Measurements from ENCODE around the gene ETHE1.

ETHE1 gene

GRCh38 chr19:43502419-43502976 lies 24.5 kb downstream of the ETHE1 start:
- DNase-seq (ENCODE audit: low spot score in 2 of 2): no peak
- Histone ChIP-seq H3K36me3 (replicated peaks) (no peaks in the 10 kb centered on the region; the same call in 1 of the 2 replicates), H3K4me3 (no peak overlapping the region), H3K4me1 (no peaks in the 10 kb centered on the region), H3K27me3 (ENCODE audit: low read depth) (no peaks in the 10 kb centered on the region), H3K9me3 (no peaks in the 10 kb centered on the region)
- in situ Hi-C loops (cut with MboI; ENCODE audit: low sequenced_read_pairs): no loop called here

GRCh38 chr19:43501661-43502418 lies 25.2 kb downstream of the ETHE1 start:
- H3K9me3 ChIP-seq: no peaks in the 10 kb centered on the region
- H3K4me3 ChIP-seq: no peak overlapping the region
- in situ Hi-C loops (cut with MboI; ENCODE audit: low sequenced_read_pairs): no loop called here
- no peaks in the 10 kb centered on the region; the same call in 1 of the 2 replicates for H3K36me3 ChIP-seq (replicated peaks)
- no peak for DNase-seq (ENCODE audit: low spot score in 2 of 2)
- no peaks in the 10 kb centered on the region for H3K4me1 ChIP-seq
- no peaks in the 10 kb centered on the region for H3K27me3 ChIP-seq (ENCODE audit: low read depth)

GRCh38 chr19:43499042-43499441 lies 28.0 kb downstream of the ETHE1 start:
- H3K9me3 ChIP-seq: no peaks in the 10 kb centered on the region
- H3K36me3 ChIP-seq (replicated peaks): no peaks in the 10 kb centered on the region; the same call in 1 of the 2 replicates
- in situ Hi-C loops (cut with MboI; ENCODE audit: low sequenced_read_pairs): no loop called here
- no peak overlapping the region for H3K4me3 ChIP-seq
- DNase-seq (ENCODE audit: low spot score in 2 of 2): no peak
- H3K4me1 ChIP-seq: no peaks in the 10 kb centered on the region
- H3K27me3 ChIP-seq (ENCODE audit: low read depth): no peaks in the 10 kb centered on the region

GRCh38 chr19:43498233-43498842 lies 28.7 kb downstream of the ETHE1 start:
- DNase-seq (ENCODE audit: low spot score in 2 of 2): no peak
- no peak overlapping the region for H3K4me3 ChIP-seq
- H3K4me1 ChIP-seq: no peaks in the 10 kb centered on the region
- no peaks in the 10 kb centered on the region; the same call in 1 of the 2 replicates for H3K36me3 ChIP-seq (replicated peaks)
- in situ Hi-C loops (cut with MboI; ENCODE audit: low sequenced_read_pairs): no loop called here
- no peaks in the 10 kb centered on the region for H3K9me3 ChIP-seq
- no peaks in the 10 kb centered on the region for H3K27me3 ChIP-seq (ENCODE audit: low read depth)

- no peak overlapping the region for H3K4me3 ChIP-seq
- H3K4me1 ChIP-seq: no peaks in the 10 kb centered on the region
- no peaks in the 10 kb centered on the region for H3K27me3 ChIP-seq (ENCODE audit: low read depth)
- no peak for DNase-seq (ENCODE audit: low spot score in 2 of 2)
- in situ Hi-C loops (cut with MboI; ENCODE audit: low sequenced_read_pairs): no loop called here
- H3K9me3 ChIP-seq: no peaks in the 10 kb centered on the region
- H3K36me3 ChIP-seq (replicated peaks): no peaks in the 10 kb centered on the region; the same call in 1 of the 2 replicates
Measured at GRCh38 chr19:43496960-43497359, 30.0 kb downstream of the ETHE1 start.

- H3K9me3 ChIP-seq: no peaks in the 10 kb centered on the region
- in situ Hi-C loops (cut with MboI; ENCODE audit: low sequenced_read_pairs): no loop called here
- no peaks in the 10 kb centered on the region for H3K4me1 ChIP-seq
- no peaks in the 10 kb centered on the region for H3K36me3 ChIP-seq (replicated peaks)
- H3K27me3 ChIP-seq (ENCODE audit: low read depth): no peaks in the 10 kb centered on the region
- H3K4me3 ChIP-seq: no peak overlapping the region
- DNase-seq (ENCODE audit: low spot score in 2 of 2): no peak
Measured at GRCh38 chr19:43495082-43495481, 31.9 kb downstream of the ETHE1 start.

GRCh38 chr19:43490759-43491158 lies 36.2 kb downstream of the ETHE1 start:
- in situ Hi-C loops (cut with MboI; ENCODE audit: low sequenced_read_pairs): no loop called here
- DNase-seq (ENCODE audit: low spot score in 2 of 2): no peak

GRCh38 chr19:43489979-43490599 lies 36.9 kb downstream of the ETHE1 start:
- Histone ChIP-seq H3K36me3 (replicated peaks) (no peaks in the 10 kb centered on the region), H3K27me3 (ENCODE audit: low read depth) (no peaks in the 10 kb centered on the region), H3K4me3 (no peak overlapping the region), H3K4me1 (no peaks in the 10 kb centered on the region), H3K9me3 (no peaks in the 10 kb centered on the region)
- in situ Hi-C loops (cut with MboI; ENCODE audit: low sequenced_read_pairs): no loop called here
- DNase-seq (ENCODE audit: low spot score in 2 of 2): no peak

More at GRCh38 chr19:43490759-43491158, 36.2 kb downstream of the ETHE1 start:
- Histone ChIP-seq H3K36me3 (replicated peaks) (no peaks in the 10 kb centered on the region), H3K27me3 (ENCODE audit: low read depth) (no peaks in the 10 kb centered on the region), H3K9me3 (no peaks in the 10 kb centered on the region), H3K4me1 (no peaks in the 10 kb centered on the region), H3K4me3 (no peak overlapping the region)

GRCh38 chr19:43489310-43489709 lies 37.7 kb downstream of the ETHE1 start:
- Histone ChIP-seq H3K4me3 (no peak overlapping the region), H3K27me3 (ENCODE audit: low read depth) (no peaks in the 10 kb centered on the region), H3K9me3 (no peaks in the 10 kb centered on the region), H3K4me1 (no peaks in the 10 kb centered on the region), H3K36me3 (replicated peaks) (no peaks in the 10 kb centered on the region)
- no peak for DNase-seq (ENCODE audit: low spot score in 2 of 2)
- in situ Hi-C loops (cut with MboI; ENCODE audit: low sequenced_read_pairs): no loop called here

GRCh38 chr19:43488179-43488578 lies 38.8 kb downstream of the ETHE1 start:
- Histone ChIP-seq H3K4me1 (no peaks in the 10 kb centered on the region), H3K9me3 (no peaks in the 10 kb centered on the region), H3K36me3 (replicated peaks) (no peaks in the 10 kb centered on the region), H3K4me3 (no peak overlapping the region), H3K27me3 (ENCODE audit: low read depth) (no peaks in the 10 kb centered on the region)
- DNase-seq (ENCODE audit: low spot score in 2 of 2): no peak
- in situ Hi-C loops (cut with MboI; ENCODE audit: low sequenced_read_pairs): no loop called here

- in situ Hi-C loops (cut with MboI; ENCODE audit: low sequenced_read_pairs): no loop called here
- H3K9me3 ChIP-seq: no peaks in the 10 kb centered on the region
- no peak for DNase-seq (ENCODE audit: low spot score in 2 of 2)
- H3K27me3 ChIP-seq (ENCODE audit: low read depth): no peaks in the 10 kb centered on the region
- no peaks in the 10 kb centered on the region for H3K4me1 ChIP-seq
- H3K36me3 ChIP-seq (replicated peaks): no peaks in the 10 kb centered on the region
- no peak overlapping the region for H3K4me3 ChIP-seq
Measured at GRCh38 chr19:43486412-43486811, 40.6 kb downstream of the ETHE1 start.

GRCh38 chr19:43485951-43486350 lies 41.0 kb downstream of the ETHE1 start:
- Histone ChIP-seq H3K4me1 (no peaks in the 10 kb centered on the region), H3K36me3 (replicated peaks) (no peaks in the 10 kb centered on the region), H3K4me3 (no peak overlapping the region), H3K27me3 (ENCODE audit: low read depth) (no peaks in the 10 kb centered on the region), H3K9me3 (no peaks in the 10 kb centered on the region)
- DNase-seq (ENCODE audit: low spot score in 2 of 2): no peak
- in situ Hi-C loops (cut with MboI; ENCODE audit: low sequenced_read_pairs): no loop called here

- H3K4me3 ChIP-seq: no peak overlapping the region
- in situ Hi-C loops (cut with MboI; ENCODE audit: low sequenced_read_pairs): no loop called here
- no peak for DNase-seq (ENCODE audit: low spot score in 2 of 2)
Measured at GRCh38 chr19:43483281-43483680, 43.7 kb downstream of the ETHE1 start.

GRCh38 chr19:43482193-43482592 lies 44.8 kb downstream of the ETHE1 start:
- H3K36me3 ChIP-seq (replicated peaks): no peaks in the 10 kb centered on the region; the same call in 1 of the 2 replicates
- no peaks in the 10 kb centered on the region for H3K27me3 ChIP-seq (ENCODE audit: low read depth)
- in situ Hi-C loops (cut with MboI; ENCODE audit: low sequenced_read_pairs): no loop called here
- H3K4me3 ChIP-seq: no peak overlapping the region
- H3K9me3 ChIP-seq: no peaks in the 10 kb centered on the region
- no peak for DNase-seq (ENCODE audit: low spot score in 2 of 2)
- no peaks in the 10 kb centered on the region for H3K4me1 ChIP-seq

More at GRCh38 chr19:43483281-43483680, 43.7 kb downstream of the ETHE1 start:
- H3K4me1 ChIP-seq: no peaks in the 10 kb centered on the region
- H3K9me3 ChIP-seq: no peaks in the 10 kb centered on the region
- H3K36me3 ChIP-seq (replicated peaks): no peaks in the 10 kb centered on the region; the same call in 1 of the 2 replicates
- H3K27me3 ChIP-seq (ENCODE audit: low read depth): no peaks in the 10 kb centered on the region

Measured in HAP-1 (cell line).